Measurements from ENCODE around the gene FAM20C. TPM values are rescaled to one million over a fixed set of nuclear protein-coding genes. Genes with fewer than 3 reads are reported as not detected.

FAM20C gene
- total RNA-seq, 1 experiment from 2014 or later, result 62.6 TPM

GRCh38 chr7:200704-201103 lies 8.3 kb downstream of the FAM20C start:
- Histone ChIP-seq H4K91ac (ENCODE audit: insufficient read length, low read depth, low read length) (no peak overlapping the region), H2BK120ac (ENCODE audit: low read depth, low read length, poor library complexity, severe bottlenecking) (no peak overlapping the region), H3K18ac (ENCODE audit: insufficient read length, low read depth, low read length) (no peak overlapping the region), H2BK15ac (ENCODE audit: low read depth, low read length) (no peak overlapping the region), H2AK5ac (ENCODE audit: insufficient read length, low read length) (no peak overlapping the region), H3K27me3 (ENCODE audit: insufficient read depth, low read length) (no peaks in the 10 kb centered on the region), H3K9ac (ENCODE audit: extremely low read depth, insufficient read length, low read length) (no peak overlapping the region), H3K79me2 (ENCODE audit: insufficient read depth, low read length) (peaks cover 2% of the 10 kb centered on the region; the same call in 1 of the 2 replicates), H3T11ph (ENCODE audit: low read length) (no peak overlapping the region), H3K79me1 (ENCODE audit: insufficient read depth, low read depth, low read length, poor library complexity, severe bottlenecking) (no peaks in the 10 kb centered on the region), H3K4me2 (ENCODE audit: insufficient read depth, insufficient read length, low read length) (no peak overlapping the region), H2BK20ac (ENCODE audit: low read depth, low read length, poor library complexity, severe bottlenecking) (no peak overlapping the region), H3K4me1 (ENCODE audit: insufficient read depth, low read length) (no peaks in the 10 kb centered on the region), H3K23ac (ENCODE audit: insufficient read length, low read depth, low read length) (no peak overlapping the region), H3K14ac (ENCODE audit: insufficient read depth, low read length) (no peak overlapping the region), H3K27ac (ENCODE audit: insufficient read length, low read depth, low read length) (no peak overlapping the region), H2BK5ac (ENCODE audit: insufficient read length, low read length) (no peak overlapping the region), H3K56ac (ENCODE audit: insufficient read length, low read depth, low read length) (no peak overlapping the region), H3K4ac (ENCODE audit: low read depth, low read length) (no peak overlapping the region), H2BK12ac (ENCODE audit: insufficient read length, low read depth, low read length) (no peak overlapping the region), H3K9me3 (ENCODE audit: control insufficient read depth, low read depth, low read length) (no peaks in the 10 kb centered on the region), H4K8ac (replicated peaks; ENCODE audit: insufficient read length, low read depth, low read length) (no peak overlapping the region), H4K5ac (ENCODE audit: insufficient read length, low read depth, low read length) (no peak overlapping the region), H2AFZ (ENCODE audit: low read length) (no peak overlapping the region), H3K23me2 (ENCODE audit: insufficient read length, low read depth, low read length, poor library complexity, severe bottlenecking) (no peaks in the 10 kb centered on the region), H4K20me1 (ENCODE audit: control insufficient read depth, insufficient read depth, insufficient read length) (no peaks in the 10 kb centered on the region)
- Mint-ChIP-seq H3K4me3 (no peak overlapping the region), H3K36me3 (ENCODE audit: insufficient read depth in 1 of 3, low read depth in 3 of 3) (peaks cover 60 to 95% (median 74%) of the 10 kb centered on the region in 3 experiments), H3K27ac (peak overlapping the region in 1 of 3 experiments; percentile 64; a peak in 2 of 7 replicates), H3K9me3 (peaks cover 3 to 8% of the 10 kb centered on the region in 2 experiments; a peak in 3 of 5 replicates), H3K27me3 (ENCODE audit: low read depth) (no peaks in the 10 kb centered on the region), H3K4me1 (peaks cover 12 to 15% of the 10 kb centered on the region in 2 experiments)
- peak; percentile 26; the same call in 2 of the 3 replicates for TF ChIP-seq CTCF (conservative IDR thresholded peaks at IDR 0.05)
- WGBS (ENCODE audit: extremely low coverage, insufficient read length, low lambda C conversion rate), result no CpG with 5 or more reads among the region's 10 CpGs
- no peak for DNase-seq
